ENCODE data around the gene SERPINA3.

The SERPINA3 gene

DNA sequence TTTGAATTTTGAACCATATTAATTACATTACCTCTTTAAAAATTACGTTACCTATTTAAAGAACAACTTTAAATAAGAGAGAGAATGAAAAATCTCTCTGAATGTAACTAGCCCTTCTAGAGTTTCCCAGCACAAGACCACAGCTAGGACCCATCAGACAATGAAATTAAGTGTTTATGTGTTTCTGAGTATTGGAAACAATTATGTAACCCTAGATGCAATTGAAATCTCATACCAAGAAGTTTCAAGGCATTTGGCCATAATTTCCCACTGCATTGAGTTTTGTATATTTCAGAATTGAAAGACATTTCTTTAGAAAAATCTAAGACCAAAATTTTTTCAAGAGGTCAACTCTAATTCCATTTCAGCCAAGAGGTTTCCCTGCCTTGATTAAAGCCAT is 47.1 kb downstream of the SERPINA3 start:
- Histone ChIP-seq H3K4ac (ENCODE audit: low read depth in 1 of 2, low read length in 2 of 2) (no peak overlapping the region), H3K4me2 (ENCODE audit: low read length, poor library complexity, severe bottlenecking) (no peak overlapping the region), H3K9me3 (ENCODE audit: control insufficient read depth, low read length) (no peaks in the 10 kb centered on the region), H2AK5ac (ENCODE audit: low read length, severe bottlenecking) (no peak overlapping the region), H3K27me3 (ENCODE audit: control insufficient read depth in 1 of 2, insufficient read depth in 1 of 2, low read length in 2 of 2) (peaks cover 0 to 5% of the 10 kb centered on the region in 2 experiments), H2BK5ac (ENCODE audit: low read depth, low read length, poor library complexity, severe bottlenecking) (no peak overlapping the region), H3K36me3 (ENCODE audit: control insufficient read depth in 1 of 2, insufficient read depth in 2 of 2, low read depth in 1 of 2, low read length in 2 of 2) (no peaks in the 10 kb centered on the region), H2BK12ac (ENCODE audit: low read length in 2 of 2) (no peak overlapping the region), H3K79me1 (replicated peaks; ENCODE audit: low read length, poor library complexity, severe bottlenecking) (no peaks in the 10 kb centered on the region), H3K27ac (ENCODE audit: low read length, poor library complexity, severe bottlenecking) (no peak overlapping the region), H4K8ac (ENCODE audit: low read length) (no peak overlapping the region), H4K91ac (ENCODE audit: low read length) (no peak overlapping the region), H3K9ac (ENCODE audit: low read length) (no peak overlapping the region), H3K23ac (ENCODE audit: low read length in 2 of 2) (no peak overlapping the region), H2BK15ac (ENCODE audit: low read depth, poor library complexity, severe bottlenecking) (no peak overlapping the region), H3K4me1 (ENCODE audit: control insufficient read depth, insufficient read depth, low read depth, low read length) (no peaks in the 10 kb centered on the region), H3K4me3 (ENCODE audit: insufficient read depth in 1 of 2, low read depth in 1 of 2, low read length in 2 of 2) (no peak overlapping the region), H3K18ac (ENCODE audit: low read depth in 1 of 2, low read length in 2 of 2) (no peak overlapping the region), H2AFZ (ENCODE audit: low read depth, low read length) (no peak overlapping the region), H3K14ac (ENCODE audit: low read length in 2 of 2) (no peak overlapping the region), H2BK120ac (ENCODE audit: low read depth, low read length) (no peak overlapping the region)
- no CpG with 5 or more reads among the region's 1 CpG for WGBS
- DNase-seq: no peak

- Histone ChIP-seq H3K9me3 (ENCODE audit: control insufficient read depth, low read length) (no peaks in the 10 kb centered on the region), H2BK12ac (ENCODE audit: low read length in 2 of 2) (no peak overlapping the region), H2AFZ (ENCODE audit: low read depth, low read length) (no peak overlapping the region), H3K4me1 (ENCODE audit: control insufficient read depth, insufficient read depth, low read depth, low read length) (no peaks in the 10 kb centered on the region), H3K36me3 (ENCODE audit: control insufficient read depth in 1 of 2, insufficient read depth in 2 of 2, low read depth in 1 of 2, low read length in 2 of 2) (no peaks in the 10 kb centered on the region), H2BK5ac (ENCODE audit: low read depth, low read length, poor library complexity, severe bottlenecking) (no peak overlapping the region), H3K14ac (ENCODE audit: low read length in 2 of 2) (no peak overlapping the region), H2AK5ac (ENCODE audit: low read length, severe bottlenecking) (no peak overlapping the region), H3K4me2 (ENCODE audit: low read length, poor library complexity, severe bottlenecking) (no peak overlapping the region), H3K18ac (ENCODE audit: low read depth in 1 of 2, low read length in 2 of 2) (no peak overlapping the region), H4K91ac (ENCODE audit: low read length) (no peak overlapping the region), H2BK15ac (ENCODE audit: low read depth, poor library complexity, severe bottlenecking) (no peak overlapping the region), H3K79me1 (replicated peaks; ENCODE audit: low read length, poor library complexity, severe bottlenecking) (no peaks in the 10 kb centered on the region), H3K23ac (ENCODE audit: low read length in 2 of 2) (no peak overlapping the region), H3K9ac (ENCODE audit: low read length) (no peak overlapping the region), H2BK120ac (ENCODE audit: low read depth, low read length) (no peak overlapping the region), H3K27me3 (ENCODE audit: control insufficient read depth in 1 of 2, insufficient read depth in 1 of 2, low read length in 2 of 2) (peaks cover 0 to 5% of the 10 kb centered on the region in 2 experiments), H4K8ac (ENCODE audit: low read length) (no peak overlapping the region), H3K27ac (ENCODE audit: low read length, poor library complexity, severe bottlenecking) (no peak overlapping the region), H3K4me3 (ENCODE audit: insufficient read depth in 1 of 2, low read depth in 1 of 2, low read length in 2 of 2) (no peak overlapping the region), H3K4ac (ENCODE audit: low read depth in 1 of 2, low read length in 2 of 2) (no peak overlapping the region)
- no peak for DNase-seq
- WGBS: 64% methylated on average over 2 of the region's 2 CpGs
Observed at GRCh38 chr14:94659901-94660300, 47.7 kb downstream of the SERPINA3 start.

DNA sequence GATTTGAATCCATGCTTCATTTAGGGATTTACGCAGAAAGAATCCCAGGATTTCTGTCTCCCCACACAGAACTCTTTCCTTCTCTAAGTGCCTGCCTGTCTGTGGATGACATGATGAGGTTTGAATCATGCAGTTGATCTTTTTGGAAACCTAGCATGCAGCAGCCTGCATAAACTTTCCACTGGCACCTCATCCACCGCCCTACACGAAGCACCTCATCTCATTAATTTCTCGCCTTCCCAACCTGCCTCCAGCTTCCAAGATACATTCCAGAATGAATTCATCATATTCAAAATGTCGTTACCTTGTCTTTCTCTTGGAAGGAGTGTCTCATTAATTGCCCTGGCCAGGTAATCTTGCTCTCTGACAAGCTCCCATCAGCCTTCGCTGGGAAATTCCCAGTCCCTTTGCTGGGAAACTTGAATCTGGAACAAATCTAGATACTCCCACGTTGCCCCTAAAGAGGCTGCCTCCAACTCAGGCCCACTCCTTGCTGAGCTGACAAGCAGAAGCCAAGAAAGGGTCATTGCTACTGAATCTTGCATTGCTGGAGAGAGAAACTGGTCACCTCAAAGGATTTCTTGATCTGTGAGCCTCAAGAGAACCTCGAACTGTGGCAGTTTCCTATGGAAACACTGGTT is 48.2 kb downstream of the SERPINA3 start:
- WGBS: 56% methylated on average over 7 of the region's 8 CpGs
- Histone ChIP-seq H3K18ac (ENCODE audit: low read depth in 1 of 2, low read length in 2 of 2) (no peak overlapping the region), H2BK15ac (ENCODE audit: low read depth, poor library complexity, severe bottlenecking) (no peak overlapping the region), H4K91ac (ENCODE audit: low read length) (no peak overlapping the region), H3K4me3 (ENCODE audit: insufficient read depth in 1 of 2, low read depth in 1 of 2, low read length in 2 of 2) (no peak overlapping the region), H4K8ac (ENCODE audit: low read length) (no peak overlapping the region), H2AFZ (ENCODE audit: low read depth, low read length) (no peak overlapping the region), H2BK12ac (ENCODE audit: low read length in 2 of 2) (no peak overlapping the region), H3K27me3 (ENCODE audit: control insufficient read depth in 1 of 2, insufficient read depth in 1 of 2, low read length in 2 of 2) (peaks cover 0 to 5% of the 10 kb centered on the region in 2 experiments), H3K27ac (ENCODE audit: low read length, poor library complexity, severe bottlenecking) (no peak overlapping the region), H3K14ac (ENCODE audit: low read length in 2 of 2) (no peak overlapping the region), H3K9ac (ENCODE audit: low read length) (no peak overlapping the region), H3K36me3 (ENCODE audit: control insufficient read depth in 1 of 2, insufficient read depth in 2 of 2, low read depth in 1 of 2, low read length in 2 of 2) (no peaks in the 10 kb centered on the region), H3K23ac (ENCODE audit: low read length in 2 of 2) (no peak overlapping the region), H3K4me2 (ENCODE audit: low read length, poor library complexity, severe bottlenecking) (no peak overlapping the region), H2BK120ac (ENCODE audit: low read depth, low read length) (no peak overlapping the region), H3K4me1 (ENCODE audit: control insufficient read depth, insufficient read depth, low read depth, low read length) (no peaks in the 10 kb centered on the region), H3K4ac (ENCODE audit: low read depth in 1 of 2, low read length in 2 of 2) (no peak overlapping the region), H3K79me1 (replicated peaks; ENCODE audit: low read length, poor library complexity, severe bottlenecking) (no peaks in the 10 kb centered on the region), H2AK5ac (ENCODE audit: low read length, severe bottlenecking) (no peak overlapping the region), H2BK5ac (ENCODE audit: low read depth, low read length, poor library complexity, severe bottlenecking) (no peak overlapping the region), H3K9me3 (ENCODE audit: control insufficient read depth, low read length) (no peaks in the 10 kb centered on the region)
- no peak for DNase-seq

DNA sequence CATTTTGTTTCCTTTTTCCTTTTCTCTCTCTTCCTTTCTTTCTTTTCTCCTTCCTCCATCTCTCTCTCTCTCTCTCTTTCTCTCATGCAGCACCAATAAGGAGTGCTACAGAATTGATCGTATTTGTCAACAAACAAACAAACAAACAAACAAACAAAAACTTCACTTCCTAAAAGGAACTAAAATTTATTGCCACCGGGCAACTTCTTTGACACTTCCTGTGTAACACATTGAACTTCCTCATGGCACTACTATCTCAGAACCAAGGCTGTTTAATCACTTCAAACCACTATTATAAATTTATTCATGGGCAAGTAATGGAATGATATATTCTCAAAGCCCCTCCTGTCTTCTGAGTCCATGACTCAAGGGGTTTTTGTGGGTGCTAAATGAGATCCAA is 51.3 kb downstream of the SERPINA3 start:
- Histone ChIP-seq H4K91ac (ENCODE audit: low read length) (no peak overlapping the region), H3K18ac (ENCODE audit: low read depth in 1 of 2, low read length in 2 of 2) (no peak overlapping the region), H3K23ac (ENCODE audit: low read length in 2 of 2) (no peak overlapping the region), H2BK15ac (ENCODE audit: low read depth, poor library complexity, severe bottlenecking) (no peak overlapping the region), H3K79me1 (replicated peaks; ENCODE audit: low read length, poor library complexity, severe bottlenecking) (no peaks in the 10 kb centered on the region), H3K36me3 (ENCODE audit: control insufficient read depth in 1 of 2, insufficient read depth in 2 of 2, low read depth in 1 of 2, low read length in 2 of 2) (no peaks in the 10 kb centered on the region), H3K9ac (ENCODE audit: low read length) (no peak overlapping the region), H4K8ac (ENCODE audit: low read length) (no peak overlapping the region), H2BK120ac (ENCODE audit: low read depth, low read length) (no peak overlapping the region), H2AK5ac (ENCODE audit: low read length, severe bottlenecking) (no peak overlapping the region), H3K27ac (ENCODE audit: low read length, poor library complexity, severe bottlenecking) (no peak overlapping the region), H3K4ac (ENCODE audit: low read depth in 1 of 2, low read length in 2 of 2) (no peak overlapping the region), H3K27me3 (ENCODE audit: control insufficient read depth in 1 of 2, insufficient read depth in 1 of 2, low read length in 2 of 2) (peaks cover 0 to 5% of the 10 kb centered on the region in 2 experiments), H3K4me2 (ENCODE audit: low read length, poor library complexity, severe bottlenecking) (no peak overlapping the region), H3K14ac (ENCODE audit: low read length in 2 of 2) (no peak overlapping the region), H2BK12ac (ENCODE audit: low read length in 2 of 2) (no peak overlapping the region), H2BK5ac (ENCODE audit: low read depth, low read length, poor library complexity, severe bottlenecking) (no peak overlapping the region), H3K4me1 (ENCODE audit: control insufficient read depth, insufficient read depth, low read depth, low read length) (no peaks in the 10 kb centered on the region), H2AFZ (ENCODE audit: low read depth, low read length) (no peak overlapping the region), H3K4me3 (ENCODE audit: insufficient read depth in 1 of 2, low read depth in 1 of 2, low read length in 2 of 2) (no peak overlapping the region), H3K9me3 (ENCODE audit: control insufficient read depth, low read length) (no peaks in the 10 kb centered on the region)
- DNase-seq: no peak
- 89% methylated on average over 2 of the region's 2 CpGs for WGBS

Measured in mesenchymal stem cell (in vitro differentiated cells and primary cell).